GM19397 (cell line): ENCODE data around the gene DENND6B.

Experiments
- ATAC-seq: cut with Tn5 transposase; IDR thresholded peaks from one replicate; pipeline ENCODE4 v1.9.1; 2021; ENCODE audit warnings: mild to moderate bottlenecking, moderate library complexity; ENCODE audit not compliant: unreplicated experiment

Gene DENND6B

DNA sequence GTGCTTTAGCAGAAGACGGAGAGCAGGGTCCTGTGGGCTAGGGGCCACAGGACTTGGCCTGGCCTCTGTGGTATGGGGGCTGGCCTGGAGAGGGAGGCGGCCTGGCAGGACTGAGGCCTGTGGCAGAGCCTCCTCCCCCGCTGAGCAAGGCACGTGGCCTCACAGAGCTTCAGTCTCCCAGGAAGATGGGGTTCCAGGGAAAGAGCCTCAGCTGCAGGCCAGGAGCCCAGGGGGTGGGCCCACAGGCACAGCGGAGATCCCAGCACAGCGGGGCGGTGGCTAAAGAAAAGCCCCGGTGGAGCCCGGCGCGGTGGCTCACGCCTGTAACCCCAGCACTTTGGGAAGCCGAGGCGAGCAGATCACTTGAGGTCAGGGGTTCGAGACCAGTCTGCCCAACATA lies 67.5 kb downstream of the DENND6B start:
- no peak for ATAC-seq
